LNCAP (cell line): ENCODE results near the gene TXN2.

Source experiments
- TF ChIP-seq, protein P1 (sequence below): fragments of 450-650 bp; IDR thresholded peaks from 2 replicates; pipeline ENCODE4 v1.5.1; 2017; ENCODE audit warnings: mild to moderate bottlenecking

The TXN2 gene

DNA sequence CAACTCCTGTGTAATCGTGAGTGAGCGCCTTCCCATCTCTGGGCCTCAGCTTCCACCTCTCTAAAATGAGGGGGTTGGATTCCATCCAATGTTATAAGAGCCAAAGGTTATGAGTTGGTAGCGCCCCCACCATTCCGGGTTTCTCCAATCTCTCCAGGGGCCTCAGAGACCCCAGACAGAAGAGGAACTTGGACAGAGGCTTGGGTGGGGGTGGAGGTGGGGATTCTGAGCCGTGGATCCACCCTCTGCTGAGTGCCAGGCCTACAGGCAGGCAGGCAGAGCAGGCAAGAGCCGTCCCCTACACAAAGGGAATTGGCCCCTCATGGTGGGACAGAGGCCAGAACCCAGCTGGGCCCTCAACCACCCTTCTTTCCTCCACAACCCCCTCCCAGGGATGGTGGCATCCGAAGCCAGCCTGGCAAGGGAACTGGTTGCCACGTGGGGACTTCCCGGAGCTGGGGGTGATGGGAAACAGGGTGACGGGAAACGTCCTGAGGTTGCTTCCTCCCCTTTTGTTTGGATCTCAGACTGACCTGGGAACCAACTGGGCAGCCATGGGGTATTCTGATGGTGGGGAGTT lies 31.8 kb downstream of the TXN2 start:
- TF ChIP-seq, protein P1, sequence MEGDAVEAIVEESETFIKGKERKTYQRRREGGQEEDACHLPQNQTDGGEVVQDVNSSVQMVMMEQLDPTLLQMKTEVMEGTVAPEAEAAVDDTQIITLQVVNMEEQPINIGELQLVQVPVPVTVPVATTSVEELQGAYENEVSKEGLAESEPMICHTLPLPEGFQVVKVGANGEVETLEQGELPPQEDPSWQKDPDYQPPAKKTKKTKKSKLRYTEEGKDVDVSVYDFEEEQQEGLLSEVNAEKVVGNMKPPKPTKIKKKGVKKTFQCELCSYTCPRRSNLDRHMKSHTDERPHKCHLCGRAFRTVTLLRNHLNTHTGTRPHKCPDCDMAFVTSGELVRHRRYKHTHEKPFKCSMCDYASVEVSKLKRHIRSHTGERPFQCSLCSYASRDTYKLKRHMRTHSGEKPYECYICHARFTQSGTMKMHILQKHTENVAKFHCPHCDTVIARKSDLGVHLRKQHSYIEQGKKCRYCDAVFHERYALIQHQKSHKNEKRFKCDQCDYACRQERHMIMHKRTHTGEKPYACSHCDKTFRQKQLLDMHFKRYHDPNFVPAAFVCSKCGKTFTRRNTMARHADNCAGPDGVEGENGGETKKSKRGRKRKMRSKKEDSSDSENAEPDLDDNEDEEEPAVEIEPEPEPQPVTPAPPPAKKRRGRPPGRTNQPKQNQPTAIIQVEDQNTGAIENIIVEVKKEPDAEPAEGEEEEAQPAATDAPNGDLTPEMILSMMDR, result no peak

DNA sequence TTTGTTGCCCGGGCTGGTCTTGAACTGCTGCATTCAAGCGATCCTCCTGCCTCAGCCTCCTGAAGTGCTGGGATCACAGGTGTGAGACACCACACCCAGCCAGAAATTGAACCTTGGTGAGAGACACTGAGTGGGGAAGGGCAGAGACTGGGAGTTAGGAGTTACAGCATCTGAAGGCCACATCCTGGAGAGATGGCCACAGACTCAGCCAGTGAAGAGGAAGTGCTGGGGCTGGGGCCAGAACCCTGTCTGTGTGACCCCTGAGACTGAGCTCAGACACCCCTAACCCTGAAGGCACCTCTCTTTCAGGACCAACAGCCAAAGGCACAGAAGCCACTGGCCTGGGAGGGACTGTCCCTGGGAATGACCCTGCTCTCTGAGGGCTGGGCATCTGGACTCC lies 33.8 kb downstream of the TXN2 start:
- TF ChIP-seq, protein P1, result no peak

DNA sequence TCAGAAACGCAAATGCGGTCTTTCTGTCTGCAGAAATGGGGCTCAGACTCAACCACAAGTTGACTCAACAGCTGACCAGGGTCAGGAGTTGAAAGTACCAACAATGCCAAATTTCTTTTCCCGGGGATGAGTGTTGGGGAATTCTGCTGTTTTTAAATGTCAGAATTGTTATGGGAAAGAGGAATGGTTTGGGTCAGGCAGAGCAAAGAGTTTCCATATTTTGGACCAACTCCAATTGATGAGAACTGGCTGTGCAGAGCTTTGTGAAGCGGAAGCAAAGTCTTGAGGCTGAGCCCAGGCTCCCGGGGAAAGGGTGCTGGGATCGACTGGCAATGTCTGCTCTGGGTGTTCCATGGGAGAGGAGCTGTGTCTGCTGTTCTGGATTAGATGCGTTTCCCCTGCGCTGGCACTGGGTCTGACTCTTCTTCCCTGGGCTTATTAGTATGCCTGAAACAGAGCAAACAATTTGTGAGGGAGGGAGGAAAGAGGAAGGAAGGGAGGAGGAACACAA lies 36.2 kb downstream of the TXN2 start:
- TF ChIP-seq, protein P1, result no peak

- TF ChIP-seq, protein P1, result no peak
Observed at GRCh38 chr22:36443198-36443770, 38.2 kb downstream of the TXN2 start.

DNA sequence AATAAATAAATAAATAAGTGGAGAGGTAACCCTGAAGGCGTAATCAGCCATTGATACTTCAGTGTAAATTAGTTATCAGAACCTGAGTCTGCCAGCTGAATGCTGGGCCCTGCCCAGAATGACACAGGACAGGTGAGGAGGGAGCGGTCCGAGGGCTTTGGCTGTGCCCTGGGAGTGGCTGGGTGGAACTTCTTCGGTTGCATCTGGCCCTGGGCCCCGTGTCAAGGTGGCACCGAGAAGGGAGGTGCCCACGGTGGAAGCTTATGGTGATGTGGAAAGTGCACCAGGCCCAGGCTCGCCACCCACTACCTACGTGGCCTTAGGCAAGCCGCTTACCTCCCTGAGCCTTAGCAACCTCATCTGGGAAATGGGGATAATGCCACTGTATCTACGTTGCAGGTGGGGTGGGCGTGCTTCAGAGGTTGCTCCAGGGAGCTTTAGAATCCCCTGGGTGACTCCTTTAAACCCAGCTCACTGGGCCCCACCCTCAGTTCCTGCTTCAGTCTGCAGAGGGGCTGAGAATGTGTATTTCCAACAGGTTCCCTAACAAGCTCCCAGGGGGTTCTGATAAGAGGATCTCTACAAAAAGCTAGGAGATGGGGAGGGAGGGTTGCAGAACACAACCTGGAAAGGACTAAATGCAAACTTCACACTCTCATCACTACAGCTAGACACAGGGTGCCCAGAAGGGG lies 38.8 kb downstream of the TXN2 start:
- TF ChIP-seq, protein P1, result no peak

GRCh38 chr22:36440429-36441002 lies 40.9 kb downstream of the TXN2 start:
- TF ChIP-seq, protein P1, result no peak

DNA sequence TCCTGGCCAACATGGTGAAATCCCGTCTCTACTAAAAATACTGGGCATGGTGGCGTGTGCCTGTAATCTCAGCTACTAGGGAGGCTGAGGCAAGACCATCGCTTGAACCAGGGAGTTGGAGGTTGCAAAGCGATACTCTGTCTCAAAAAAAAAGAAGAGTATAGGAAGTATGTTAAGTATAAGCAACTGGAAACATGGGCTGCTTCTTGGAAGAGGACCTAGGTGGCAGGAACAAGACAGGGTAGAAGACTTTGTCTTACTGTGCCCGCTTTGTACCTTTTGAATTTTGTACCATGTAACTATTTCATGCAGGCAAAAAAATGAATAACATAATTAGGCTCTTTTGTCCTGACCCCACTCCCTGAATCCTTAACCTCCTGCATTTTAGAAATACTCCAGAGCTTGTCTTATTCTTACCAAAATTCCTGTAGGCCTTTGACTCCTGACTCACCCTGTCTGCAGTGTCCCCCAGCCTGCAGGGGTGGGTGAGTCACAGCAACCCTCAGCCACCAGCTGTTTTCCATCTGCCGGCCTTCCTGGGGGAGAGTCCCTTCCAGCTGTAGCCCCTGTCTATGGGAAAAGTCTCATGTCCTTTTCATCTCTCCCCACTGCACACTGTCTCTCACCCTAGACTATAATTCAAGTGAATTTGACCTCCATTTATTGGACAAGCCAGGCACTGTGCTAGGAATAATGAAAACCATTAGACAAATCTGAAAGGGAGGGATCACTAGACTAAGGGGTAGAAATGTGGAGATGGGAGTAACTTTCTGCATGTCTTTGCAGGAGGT lies 41.8 kb downstream of the TXN2 start:
- TF ChIP-seq, protein P1, result no peak
